ENCODE data around the gene LDAH.

Gene LDAH

DNA sequence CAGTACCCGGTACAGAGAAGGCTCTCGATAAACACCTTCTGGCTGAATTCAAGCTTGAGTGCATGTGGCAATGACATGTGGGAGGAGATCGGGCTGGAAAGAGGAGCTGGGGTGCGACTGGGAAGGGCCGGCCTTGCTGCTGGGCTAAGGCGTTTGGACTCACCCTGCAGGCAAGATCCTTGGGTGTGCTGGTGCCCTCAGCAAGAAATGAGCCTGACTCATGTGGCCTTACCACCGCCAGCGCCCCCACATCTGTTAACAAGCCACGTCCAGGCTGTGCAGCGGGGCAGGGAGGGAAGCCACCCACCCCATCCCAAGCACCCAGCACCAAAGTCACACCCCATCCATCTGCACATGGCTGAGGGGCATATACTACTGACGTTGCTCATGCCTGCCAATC lies 173.3 kb downstream of the LDAH start:
- no peak for DNase-seq

DNA sequence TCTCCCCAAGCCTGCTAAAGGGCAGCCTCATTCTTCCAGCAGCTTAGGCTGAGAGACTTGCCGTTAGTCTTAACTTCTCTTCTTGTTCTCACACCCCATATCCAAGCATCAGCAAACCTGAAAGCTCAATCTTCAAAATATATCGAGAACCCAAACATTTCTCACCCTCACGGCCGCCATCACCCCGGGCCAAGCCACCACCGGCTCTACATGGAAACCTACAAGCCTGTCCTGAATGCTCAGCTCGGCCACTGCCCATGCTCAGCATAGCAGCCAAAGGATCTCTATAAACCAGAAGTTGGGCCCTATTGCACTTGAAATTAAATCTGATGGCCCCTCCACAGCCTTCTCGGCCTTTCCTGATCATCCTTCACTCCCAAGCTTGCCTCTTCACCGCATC lies 174.1 kb downstream of the LDAH start:
- no peak for DNase-seq

DNA sequence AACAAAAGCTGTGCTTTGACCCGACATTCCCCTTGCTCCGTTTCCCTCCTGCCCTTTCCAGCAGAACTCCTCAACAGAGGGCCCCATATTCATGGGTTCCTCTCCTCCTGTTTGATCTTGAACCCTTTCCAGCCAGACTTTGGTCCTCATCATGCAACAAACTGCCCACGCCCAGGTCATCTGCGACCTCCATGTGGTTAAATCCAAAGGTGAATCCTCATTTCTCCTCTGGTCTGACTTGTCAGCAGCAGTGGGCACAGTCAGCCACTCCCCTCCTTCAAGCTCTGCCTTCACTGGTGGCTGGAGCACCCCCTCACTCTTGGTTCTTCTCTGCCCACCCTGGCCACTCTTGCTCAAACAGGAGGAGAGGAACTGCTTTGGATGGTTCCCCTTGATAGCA lies 174.7 kb downstream of the LDAH start:
- DNase-seq: no peak

DNA sequence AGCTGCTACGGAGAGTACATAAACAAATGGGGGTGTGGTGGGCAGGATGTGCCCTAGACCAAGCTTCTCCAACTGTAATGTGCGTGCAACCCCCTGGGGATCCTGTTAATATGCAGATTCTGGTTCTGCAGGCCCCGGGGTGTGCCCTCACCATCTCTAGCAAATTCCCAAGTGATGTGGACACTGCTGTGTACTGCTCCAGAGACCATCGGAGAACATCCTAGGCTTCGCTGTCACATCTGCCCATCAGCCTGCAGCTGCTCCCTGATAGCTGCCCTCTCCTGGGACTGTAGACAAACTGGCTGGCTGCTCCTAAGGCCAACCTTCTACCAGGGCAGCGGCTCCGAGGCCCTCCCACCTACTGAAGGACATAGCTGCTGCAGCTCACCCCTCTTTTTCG lies 175.2 kb downstream of the LDAH start:
- no peak for DNase-seq

DNA sequence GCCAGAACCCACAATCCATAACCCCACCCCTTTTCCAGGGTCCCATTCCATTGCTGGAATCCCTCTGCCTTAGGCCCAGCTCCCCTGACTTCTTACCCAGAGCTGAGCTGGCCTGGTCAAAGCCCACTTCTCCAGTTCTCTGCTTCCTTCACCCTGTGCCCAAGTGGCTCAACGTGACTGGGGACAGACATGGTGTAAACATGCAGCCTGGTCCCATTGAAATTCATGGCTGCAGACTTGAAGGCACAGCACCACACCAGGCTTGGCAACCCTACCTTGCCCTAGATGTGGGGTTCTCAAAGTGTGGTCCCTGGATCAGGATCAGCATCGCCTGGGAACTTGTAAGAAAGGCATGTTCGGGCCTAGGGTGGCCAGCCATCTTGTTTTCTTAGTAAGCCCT lies 175.7 kb downstream of the LDAH start:
- no peak for DNase-seq

DNA sequence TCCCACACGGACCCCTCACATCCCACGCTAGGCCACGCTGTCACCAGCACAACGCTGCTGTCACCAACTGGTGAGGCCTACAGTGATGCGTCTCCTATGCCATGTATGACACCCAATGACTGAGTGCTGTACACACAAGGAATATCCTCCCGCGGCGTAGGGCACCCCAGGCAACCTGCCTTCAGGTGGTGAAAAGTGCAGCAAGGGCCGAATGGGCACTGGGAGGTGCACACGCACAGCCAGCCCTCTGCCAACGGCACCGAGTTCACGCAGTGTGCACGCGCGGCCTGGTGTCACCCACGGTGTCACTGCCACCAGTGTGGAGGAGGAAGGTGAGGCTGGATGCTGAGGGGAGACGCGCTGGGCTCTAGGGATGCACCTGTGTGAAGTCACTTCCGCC lies 176.5 kb downstream of the LDAH start:
- DNase-seq: no peak

DNA sequence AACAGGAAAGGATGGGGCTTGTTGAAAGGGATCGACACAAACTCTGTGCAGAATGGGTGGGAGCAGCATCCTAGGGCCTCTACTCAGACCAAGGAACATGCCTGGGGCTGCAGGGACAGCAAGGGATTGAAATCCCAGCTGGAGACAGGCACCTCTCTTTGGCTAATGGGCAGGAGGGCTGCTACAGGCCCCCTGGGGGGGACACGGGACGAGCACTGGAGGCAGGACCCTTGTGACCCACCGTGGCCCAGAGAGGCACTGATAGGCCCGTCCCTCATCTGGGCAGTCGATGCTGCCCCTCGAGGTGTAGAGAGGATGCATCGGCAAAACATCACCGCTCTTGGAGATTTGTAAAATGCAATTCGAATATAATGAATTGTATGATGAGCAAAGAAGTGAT lies 177.1 kb downstream of the LDAH start:
- DNase-seq: no peak

DNA sequence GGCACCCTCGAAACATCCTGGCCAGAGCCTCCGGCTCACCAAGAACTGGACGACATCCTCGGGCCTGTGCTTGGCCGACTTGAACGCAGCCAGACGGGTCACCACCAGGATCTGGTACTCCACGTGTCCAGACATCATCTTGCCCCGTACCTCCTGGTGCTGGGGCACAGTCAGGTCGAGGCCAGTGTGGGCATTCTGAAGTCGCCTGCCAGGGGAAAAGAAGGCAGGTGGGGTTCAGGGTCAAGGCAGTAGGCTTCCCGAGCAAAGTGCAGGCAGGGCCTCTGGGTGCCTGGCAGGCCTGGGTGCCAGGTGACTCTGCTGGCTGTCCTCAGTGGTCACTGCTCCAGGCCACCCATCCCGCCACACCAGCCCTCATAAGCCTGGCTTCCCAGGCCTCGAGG lies 177.6 kb downstream of the LDAH start:
- no peak for DNase-seq

DNA sequence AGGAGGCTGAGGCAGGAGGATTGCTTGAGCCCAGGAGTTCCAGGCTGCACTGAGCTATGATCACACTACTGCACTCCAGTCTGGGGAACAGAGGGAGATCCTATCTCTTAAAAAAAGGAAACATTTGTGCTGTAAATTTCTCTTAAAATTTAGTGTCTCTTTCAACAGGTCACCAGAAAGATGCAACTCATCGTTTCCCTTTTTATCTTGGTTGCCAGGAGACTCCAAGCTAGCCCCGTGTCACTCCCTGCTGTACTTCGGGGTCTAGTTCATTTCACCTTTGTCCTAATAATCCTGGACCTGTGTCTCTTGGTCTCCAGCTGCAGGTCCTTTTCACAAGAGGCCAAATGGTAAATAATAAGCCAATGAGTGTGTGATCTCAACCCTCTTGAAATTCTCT lies 179.1 kb downstream of the LDAH start:
- DNase-seq: no peak

DNA sequence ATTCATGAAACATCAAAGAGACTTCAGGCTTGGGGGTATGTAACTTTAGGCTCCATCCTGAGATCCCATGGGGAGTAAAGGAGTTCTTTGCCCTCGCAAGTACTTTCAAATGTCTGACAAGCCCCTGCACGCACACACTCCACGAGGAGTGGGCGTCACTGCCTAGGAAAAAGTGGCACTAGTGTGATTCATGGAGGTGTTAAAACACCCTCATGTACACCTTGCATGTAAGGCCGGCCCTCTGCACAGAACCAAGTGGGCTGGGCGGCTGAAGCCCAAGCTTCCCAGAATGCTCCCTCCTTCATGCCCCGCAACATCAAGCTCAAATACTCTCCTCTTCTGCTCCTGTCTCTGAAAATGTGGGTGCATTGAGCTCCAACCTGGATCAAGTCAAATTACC lies 179.8 kb downstream of the LDAH start:
- no peak for DNase-seq

DNA sequence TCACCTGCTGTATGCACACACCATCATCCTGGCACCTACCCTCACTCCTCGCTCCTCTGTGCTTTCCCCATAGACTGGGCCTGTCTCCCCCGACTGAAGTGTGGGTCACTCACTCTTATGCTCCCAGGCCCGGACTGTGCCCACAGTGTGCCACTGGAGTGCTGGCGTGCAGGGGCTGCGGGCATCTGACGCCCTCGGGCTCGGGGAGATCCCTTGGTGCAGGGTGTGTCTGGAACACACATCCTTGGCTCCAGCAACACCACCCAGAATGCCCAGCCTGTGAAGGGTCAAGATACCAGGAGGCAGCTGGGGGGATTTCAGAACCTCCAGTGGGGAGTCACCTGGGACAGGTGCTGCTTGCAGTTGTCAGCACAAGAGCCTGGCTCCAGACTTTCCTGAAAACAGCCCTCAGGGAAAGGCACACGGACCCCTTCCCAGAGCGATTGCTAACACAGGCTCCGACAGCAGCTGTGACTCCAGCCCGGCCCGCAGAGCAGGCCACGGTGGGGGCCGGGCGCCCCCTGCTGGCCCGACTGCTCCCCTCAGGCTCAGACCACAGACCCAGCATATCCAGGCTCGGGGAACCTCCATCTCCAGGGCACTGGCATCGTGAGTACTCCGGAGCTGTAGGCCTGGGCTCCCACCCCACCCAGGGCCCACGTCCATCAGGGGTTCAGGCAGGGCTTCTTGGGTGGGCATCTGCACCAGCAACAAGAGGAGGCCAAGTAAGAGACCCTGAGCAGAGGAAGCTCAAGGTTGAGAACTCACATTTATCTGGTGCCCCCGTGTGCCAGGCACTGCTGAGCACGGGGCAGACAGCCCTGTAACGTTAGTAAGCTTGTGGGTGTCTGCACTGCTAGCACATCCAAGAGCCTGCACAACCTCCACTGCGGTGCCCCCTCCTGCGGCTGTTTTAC lies 180.6 kb downstream of the LDAH start:
- peak; percentile 89 for DNase-seq

DNA sequence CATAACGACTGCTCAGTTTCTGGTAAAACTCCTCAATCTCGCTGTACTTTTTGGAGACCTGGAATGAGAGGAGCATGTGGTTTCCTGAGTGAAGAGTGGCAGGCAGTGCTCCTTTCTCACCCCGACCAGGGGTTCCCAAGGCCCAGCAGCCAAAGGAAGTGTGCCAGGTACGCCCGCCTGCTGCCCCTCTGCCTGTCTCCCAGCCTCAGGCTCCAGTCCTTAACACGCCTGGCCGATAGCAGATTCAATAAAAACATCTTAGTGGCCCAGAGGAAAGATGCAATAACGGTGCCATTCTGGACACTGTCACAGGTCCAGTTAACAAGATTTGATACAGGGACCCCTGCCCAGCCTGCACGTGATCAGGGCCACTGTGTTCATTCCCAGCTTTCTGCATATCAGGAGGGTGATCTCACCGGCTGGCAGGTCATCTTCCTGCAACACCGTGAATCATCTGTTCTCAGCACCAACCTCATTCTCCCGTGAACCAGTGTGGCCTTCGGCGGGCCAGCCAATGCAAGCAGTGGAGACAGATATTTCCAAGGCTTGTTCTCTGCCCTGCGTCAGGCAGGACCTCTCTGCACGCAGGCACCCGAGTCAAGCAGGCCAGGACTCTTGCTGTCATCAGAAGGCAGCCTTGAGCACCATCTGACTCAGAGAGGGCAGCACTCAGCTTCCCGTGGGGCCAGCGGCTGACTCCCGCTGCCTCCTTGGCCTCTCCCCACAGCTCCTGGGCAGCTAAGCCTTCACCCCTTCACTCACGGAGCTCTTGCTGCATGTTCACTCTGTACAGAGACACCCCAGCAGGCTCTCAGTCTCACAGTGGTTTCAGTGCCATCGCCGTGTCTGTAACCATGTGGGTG lies 181.5 kb downstream of the LDAH start:
- no peak for DNase-seq

DNA sequence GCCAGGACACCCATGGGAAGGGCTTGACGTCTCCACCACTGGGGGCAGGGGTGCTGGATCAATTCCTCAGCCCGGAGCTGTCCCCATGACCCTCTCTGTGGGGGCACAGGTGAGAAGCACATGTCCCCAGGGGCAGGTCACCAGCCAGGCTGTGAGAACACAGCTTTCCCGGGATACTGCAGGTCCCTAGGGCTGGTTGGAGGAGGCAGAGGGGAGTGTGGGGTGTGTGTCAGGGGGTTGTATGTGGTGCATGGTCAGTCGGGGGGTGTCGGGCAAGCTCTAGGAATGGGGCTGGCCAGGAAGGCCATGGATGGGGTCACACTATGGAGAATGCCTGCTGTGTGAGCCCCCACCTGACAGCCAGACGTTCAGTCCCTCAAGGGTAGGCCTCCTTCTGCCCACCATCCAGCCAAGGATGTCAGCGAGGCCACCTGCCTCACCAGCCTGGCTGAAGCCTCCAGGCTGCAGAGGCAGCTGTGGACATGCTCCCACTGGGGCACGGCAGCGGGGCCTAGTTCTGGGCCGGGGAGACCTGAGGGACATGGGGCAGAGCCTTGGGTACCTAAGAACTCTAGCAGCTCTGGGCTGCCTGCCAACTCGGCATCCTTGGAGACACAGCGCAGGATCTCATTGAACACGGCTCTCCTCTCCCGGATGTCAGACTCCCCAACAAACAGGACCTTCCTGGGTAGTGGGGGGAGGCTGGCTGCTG lies 182.3 kb downstream of the LDAH start:
- peak; percentile 76 for DNase-seq

DNA sequence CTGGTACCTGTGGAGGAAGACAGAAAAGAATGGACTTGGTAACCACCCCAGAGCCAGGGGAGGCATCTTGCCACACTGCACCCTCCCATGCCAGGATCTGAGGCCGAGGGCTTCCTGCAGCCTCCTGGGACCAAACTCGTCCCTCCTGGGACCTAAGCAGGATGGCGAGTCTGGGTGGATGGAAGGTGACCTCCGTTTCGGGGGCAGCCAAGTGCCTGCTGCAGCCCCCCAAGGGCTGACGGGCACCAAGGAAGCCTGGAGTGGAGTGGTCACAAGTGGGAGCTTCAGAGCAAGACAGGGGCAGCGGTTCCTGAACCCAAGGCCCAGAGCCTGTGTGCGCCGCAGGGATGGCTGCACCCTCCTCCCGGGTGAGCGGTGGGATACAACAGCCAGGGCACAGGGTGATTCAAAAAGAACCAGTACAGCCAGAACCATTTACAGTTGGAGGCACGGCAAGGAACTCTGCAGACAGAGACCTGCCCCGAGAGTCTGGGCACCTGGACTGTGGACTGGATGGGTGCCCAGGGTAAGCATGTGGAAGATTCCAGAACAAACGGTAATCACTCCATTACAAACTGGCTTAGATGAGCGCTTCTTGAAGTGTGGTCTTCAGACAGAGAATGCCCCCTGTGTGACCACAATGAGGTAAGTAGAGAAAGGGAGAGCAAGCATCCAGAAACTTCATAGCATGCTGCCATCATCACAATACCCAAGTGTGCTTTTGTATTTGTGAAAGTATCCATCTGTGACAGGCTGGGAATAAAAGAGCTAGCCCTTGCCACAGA lies 184.1 kb downstream of the LDAH start:
- no peak for DNase-seq

DNA sequence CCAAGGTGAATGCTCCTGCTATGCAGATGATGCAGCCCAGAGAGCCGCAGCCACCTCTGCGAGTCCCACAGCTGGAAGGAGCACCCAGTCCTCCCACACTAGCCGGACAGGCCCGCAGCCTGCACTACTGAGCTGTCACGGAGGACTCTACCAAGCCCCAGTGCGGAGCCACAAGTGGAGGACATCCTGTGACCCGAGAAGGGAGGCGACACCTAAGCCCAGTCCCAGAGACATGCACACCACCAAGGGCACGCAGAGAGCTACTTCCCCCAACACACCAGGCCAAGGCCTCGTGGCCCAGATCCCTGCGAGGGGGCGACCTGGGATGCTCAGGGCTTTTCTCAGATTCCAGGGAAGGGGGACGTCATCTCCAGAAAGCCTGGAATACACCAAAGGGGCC lies 184.9 kb downstream of the LDAH start:
- DNase-seq: no peak

DNA sequence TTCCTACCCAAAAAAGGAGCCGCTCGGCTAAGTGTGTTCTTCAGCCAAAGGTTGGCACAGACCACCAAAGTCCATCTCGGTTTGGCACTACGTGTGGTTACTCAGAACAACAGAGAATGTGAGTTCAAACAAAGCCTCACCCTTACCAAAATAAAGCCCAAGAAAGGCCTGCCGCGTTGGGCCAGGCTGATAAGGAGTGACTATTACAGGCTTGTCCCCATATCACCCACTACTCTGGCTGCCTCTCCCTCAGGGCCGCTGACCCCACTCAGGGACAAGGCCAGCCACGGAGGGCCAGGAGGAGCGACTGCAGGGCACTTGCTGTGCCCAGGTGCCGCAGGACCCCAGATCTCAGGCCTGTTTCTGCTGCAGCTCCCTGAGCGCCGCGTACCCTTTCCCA lies 185.8 kb downstream of the LDAH start:
- DNase-seq: no peak

DNA sequence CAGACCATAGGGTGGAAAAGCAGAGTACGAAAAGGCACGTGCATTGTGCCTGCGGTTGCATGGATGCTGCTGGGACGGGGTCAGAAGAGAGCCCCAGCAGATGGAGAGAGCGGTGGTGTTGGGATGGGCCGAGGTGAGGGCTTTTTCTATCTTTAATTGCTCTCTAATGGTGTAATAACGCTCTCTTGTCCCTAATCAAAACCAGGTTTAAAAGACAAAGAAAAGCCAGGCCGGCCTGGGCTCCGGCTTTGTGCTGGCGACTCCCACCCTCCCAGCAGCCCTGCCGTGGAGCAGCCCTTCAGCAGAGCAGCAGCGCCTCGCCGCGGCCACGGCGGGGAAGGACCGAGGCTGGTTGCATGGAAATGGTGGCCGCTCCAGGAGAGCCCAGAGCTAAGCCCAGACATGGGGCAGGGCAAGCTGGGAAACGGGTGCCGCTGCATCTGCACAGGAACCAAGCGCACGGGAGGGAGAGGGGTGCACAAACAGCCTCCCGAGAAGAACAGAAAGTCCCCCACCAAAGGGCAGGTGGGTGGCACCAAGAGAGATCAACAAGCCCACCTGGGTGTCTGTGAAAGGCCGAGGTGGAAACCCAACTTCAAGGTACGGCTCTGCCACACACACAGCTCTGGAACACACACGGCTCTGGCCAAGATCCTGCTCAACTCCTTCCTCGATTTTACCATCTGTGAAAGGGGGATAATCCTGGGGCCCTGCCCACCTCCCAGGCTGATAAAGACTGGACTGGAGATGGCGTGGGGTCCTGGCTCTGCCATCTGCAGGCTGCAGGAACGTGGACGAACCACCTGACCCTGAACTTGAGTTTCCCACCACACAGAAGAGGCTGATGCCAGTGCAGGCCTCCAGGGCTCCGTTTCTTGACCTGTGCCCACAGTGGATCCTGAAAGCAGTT lies 187.0 kb downstream of the LDAH start:
- peak; percentile 51 for DNase-seq

DNA sequence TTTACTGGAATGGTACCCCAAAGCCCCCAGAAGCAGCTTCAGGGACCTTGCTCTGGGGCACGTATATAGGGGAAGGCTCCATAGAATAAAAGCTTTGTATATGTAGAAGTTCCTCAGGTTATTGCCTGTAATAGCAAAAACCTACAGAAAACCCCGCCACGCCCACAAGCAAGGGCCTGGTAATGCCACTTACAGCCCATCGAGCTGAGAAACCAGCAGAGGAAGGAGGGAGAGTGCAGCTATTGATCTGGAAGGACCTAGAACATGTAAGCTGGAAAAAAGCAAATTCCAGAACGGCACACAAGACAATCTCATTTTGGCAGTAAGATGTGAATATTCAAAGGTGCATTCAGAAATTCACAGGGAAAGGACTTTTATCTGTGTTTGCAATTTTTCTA lies 187.8 kb downstream of the LDAH start:
- DNase-seq: peak; percentile 31

DNA sequence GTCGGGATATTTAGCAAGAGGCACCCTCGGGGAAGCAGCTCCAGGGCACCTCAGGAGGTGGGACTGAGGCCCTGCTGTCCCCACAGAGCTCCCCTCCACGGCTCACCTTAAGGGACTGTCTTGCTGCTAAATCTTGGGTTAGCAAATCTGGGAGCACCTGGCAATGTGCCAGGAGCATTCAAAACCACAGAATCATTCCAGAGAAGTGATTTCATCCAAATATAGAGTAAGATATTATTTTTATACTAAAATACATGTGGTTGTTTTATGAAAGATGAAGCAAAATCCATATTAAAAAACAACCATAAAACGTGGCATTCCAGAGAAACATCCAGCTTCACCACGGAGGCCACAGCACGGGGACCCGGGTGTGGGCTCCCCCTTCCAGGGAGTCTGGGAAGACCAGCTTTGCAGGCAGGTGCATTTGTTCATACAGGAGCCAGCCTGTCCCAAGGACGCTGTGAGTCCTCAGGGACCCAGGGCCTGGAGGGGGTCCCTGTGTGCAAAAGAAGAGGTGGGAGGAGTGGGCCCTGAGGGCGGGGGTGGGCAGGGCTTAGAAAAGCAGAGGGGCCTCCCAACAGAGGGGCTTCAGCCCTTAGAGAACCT lies 188.3 kb downstream of the LDAH start:
- DNase-seq: peak; percentile 66
